ENCODE measurements around the gene ARHGAP10. TPM values are rescaled to one million over a fixed set of nuclear protein-coding genes. Genes with fewer than 3 reads are reported as not detected.

The ARHGAP10 gene
- total RNA-seq, 2 donors from 2014 or later = 30.3 to 69.6 TPM

DNA sequence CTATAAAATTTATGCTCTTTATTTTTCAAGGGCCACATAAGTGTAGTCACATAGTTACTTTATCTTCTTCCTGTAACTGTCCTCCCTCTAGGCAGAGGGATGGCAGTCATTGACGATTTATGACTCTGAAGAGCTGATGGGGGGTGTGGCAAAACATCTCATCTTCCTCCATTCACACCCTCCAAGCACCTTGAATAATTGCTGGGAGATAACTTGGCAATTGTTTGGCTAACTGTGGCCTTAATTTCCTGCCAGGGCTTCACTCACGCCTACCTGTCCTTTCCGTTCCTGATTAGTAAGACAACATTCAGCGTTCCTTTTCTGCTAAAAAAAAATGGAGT is 329.2 kb downstream of the ARHGAP10 start:
- DNase-seq (ENCODE audit: low spot score) = no peak
- H3K4me1 ChIP-seq (replicated peaks) = no peaks in the 10 kb centered on the region
- H3K9me3 ChIP-seq = no peaks in the 10 kb centered on the region
- no peaks in the 10 kb centered on the region for H3K36me3 ChIP-seq
- TF ChIP-seq CTCF (IDR thresholded peaks at IDR 0.05) = no peak
- no peak for TF ChIP-seq POLR2AphosphoS5 (IDR thresholded peaks at IDR 0.05)
- no peak overlapping the region for H3K27ac ChIP-seq
- H3K27me3 ChIP-seq (replicated peaks; ENCODE audit: insufficient read depth) = no peaks in the 10 kb centered on the region
- no peak overlapping the region for H3K4me3 ChIP-seq
- intact Hi-C loops (cut with DNase I) = no loop called here
- WGBS = 18% methylated on average over 4 of the region's 4 CpGs

DNA sequence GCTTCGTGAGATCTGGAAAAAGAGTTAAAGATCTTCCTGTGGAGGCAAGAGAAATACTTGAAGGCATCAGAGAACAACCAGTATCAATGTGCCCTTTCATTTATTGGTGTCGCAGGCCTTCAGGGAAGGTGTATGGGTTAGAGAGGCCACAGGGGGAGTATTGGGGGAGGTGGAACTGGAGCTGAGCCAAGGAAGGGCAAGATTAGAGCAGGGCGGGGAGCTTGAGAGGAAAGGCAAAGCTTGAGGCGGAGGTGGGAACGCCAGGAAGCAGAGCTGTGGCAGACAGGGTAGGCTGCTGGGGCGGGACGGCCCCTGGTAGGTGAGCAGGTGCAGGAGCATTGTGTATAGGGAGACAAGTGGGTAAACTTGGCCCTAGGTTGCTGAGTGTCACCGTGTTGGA is 329.9 kb downstream of the ARHGAP10 start:
- no peak for DNase-seq (ENCODE audit: low spot score)
- Histone ChIP-seq H3K9me3 (no peaks in the 10 kb centered on the region), H3K27me3 (replicated peaks; ENCODE audit: insufficient read depth) (no peaks in the 10 kb centered on the region), H3K4me1 (replicated peaks) (no peaks in the 10 kb centered on the region), H3K27ac (no peak overlapping the region), H3K36me3 (no peaks in the 10 kb centered on the region), H3K4me3 (no peak overlapping the region)
- TF ChIP-seq POLR2A (IDR thresholded peaks at IDR 0.05) = no peak
- no peak for TF ChIP-seq POLR2AphosphoS5 (IDR thresholded peaks at IDR 0.05)
- no peak for TF ChIP-seq CTCF (IDR thresholded peaks at IDR 0.05)
- WGBS = 53% methylated on average over 8 of the region's 8 CpGs
- intact Hi-C loops (cut with DNase I) = no loop called here

- TF ChIP-seq POLR2AphosphoS5 (IDR thresholded peaks at IDR 0.05) = no peak
- TF ChIP-seq POLR2A (IDR thresholded peaks at IDR 0.05) = no peak
- TF ChIP-seq CTCF (IDR thresholded peaks at IDR 0.05) = no peak
- Histone ChIP-seq H3K4me1 (replicated peaks) (no peaks in the 10 kb centered on the region), H3K9me3 (no peaks in the 10 kb centered on the region), H3K4me3 (no peak overlapping the region), H3K27ac (no peak overlapping the region), H3K36me3 (no peaks in the 10 kb centered on the region), H3K27me3 (replicated peaks; ENCODE audit: insufficient read depth) (no peaks in the 10 kb centered on the region)
- intact Hi-C loops (cut with DNase I) = no loop called here
- no peak for DNase-seq (ENCODE audit: low spot score)
- WGBS = 91% methylated on average over 10 of the region's 10 CpGs
Observed at GRCh38 chr4:148062301-148062950, 330.5 kb downstream of the ARHGAP10 start.

DNA sequence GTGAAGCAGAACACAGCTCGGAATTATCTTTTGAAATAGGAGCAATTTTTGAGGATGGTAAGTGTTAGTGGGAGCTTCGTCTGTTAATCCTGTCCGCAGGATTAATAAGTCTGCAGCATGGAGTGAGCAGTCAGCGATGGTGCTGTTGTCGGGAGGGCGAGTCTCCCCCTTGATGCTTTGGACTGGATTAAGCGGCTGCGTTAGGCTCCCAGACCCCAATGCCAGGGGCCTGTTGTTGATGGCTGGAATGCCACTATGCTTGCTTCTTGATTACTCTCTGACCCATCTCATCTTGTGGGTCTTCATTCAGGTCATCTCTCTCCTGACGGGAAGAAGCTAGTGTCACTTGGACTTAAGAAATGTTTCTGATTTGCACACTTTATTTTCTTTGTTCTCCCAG is 332.6 kb downstream of the ARHGAP10 start:
- Histone ChIP-seq H3K27me3 (replicated peaks; ENCODE audit: insufficient read depth) (no peaks in the 10 kb centered on the region), H3K9me3 (no peaks in the 10 kb centered on the region), H3K4me3 (no peak overlapping the region), H3K4me1 (replicated peaks) (no peaks in the 10 kb centered on the region), H3K27ac (no peak overlapping the region), H3K36me3 (no peaks in the 10 kb centered on the region)
- DNase-seq (ENCODE audit: low spot score) = no peak
- TF ChIP-seq CTCF (IDR thresholded peaks at IDR 0.05) (no peak), POLR2AphosphoS5 (IDR thresholded peaks at IDR 0.05) (no peak), POLR2A (IDR thresholded peaks at IDR 0.05) (no peak)
- 95% methylated on average over 9 of the region's 9 CpGs for WGBS
- intact Hi-C loops (cut with DNase I) = no loop called here

- no peaks in the 10 kb centered on the region for H3K4me1 ChIP-seq (replicated peaks)
- no peaks in the 10 kb centered on the region for H3K36me3 ChIP-seq
- no peak overlapping the region for H3K27ac ChIP-seq
- WGBS = 91% methylated on average over 5 of the region's 5 CpGs
- intact Hi-C loops (cut with DNase I) = no loop called here
- H3K27me3 ChIP-seq (replicated peaks; ENCODE audit: insufficient read depth) = no peaks in the 10 kb centered on the region
- H3K4me3 ChIP-seq = no peak overlapping the region
- H3K9me3 ChIP-seq = no peaks in the 10 kb centered on the region
- no peak for DNase-seq (ENCODE audit: low spot score)
- no peak for TF ChIP-seq CTCF (IDR thresholded peaks at IDR 0.05)
- no peak for TF ChIP-seq POLR2AphosphoS5 (IDR thresholded peaks at IDR 0.05)
Observed at GRCh38 chr4:148065075-148065474, 333.2 kb downstream of the ARHGAP10 start.

Data from prostate gland (tissue), 2 donors.